ENCODE measurements around the gene MANF. TPM values are rescaled to one million over a fixed set of nuclear protein-coding genes. Genes with fewer than 3 reads are reported as not detected.

MANF gene
- total RNA-seq, 1 donor from 2014 or later: 208 TPM

- Mint-ChIP-seq H3K36me3 (ENCODE audit: low read depth) (peaks cover 30% of the 10 kb centered on the region), H3K27me3 (ENCODE audit: insufficient read depth) (no peaks in the 10 kb centered on the region)
- intact Hi-C loops (cut with micrococcal nuclease): loop anchor here (2.0 kb wide), 1 partner anchor 44 kb away; the partner anchor contains the start of gene RBM15B
Observed at GRCh38 chr3:51434746-51435327, 49.7 kb downstream of the MANF start.

DNA sequence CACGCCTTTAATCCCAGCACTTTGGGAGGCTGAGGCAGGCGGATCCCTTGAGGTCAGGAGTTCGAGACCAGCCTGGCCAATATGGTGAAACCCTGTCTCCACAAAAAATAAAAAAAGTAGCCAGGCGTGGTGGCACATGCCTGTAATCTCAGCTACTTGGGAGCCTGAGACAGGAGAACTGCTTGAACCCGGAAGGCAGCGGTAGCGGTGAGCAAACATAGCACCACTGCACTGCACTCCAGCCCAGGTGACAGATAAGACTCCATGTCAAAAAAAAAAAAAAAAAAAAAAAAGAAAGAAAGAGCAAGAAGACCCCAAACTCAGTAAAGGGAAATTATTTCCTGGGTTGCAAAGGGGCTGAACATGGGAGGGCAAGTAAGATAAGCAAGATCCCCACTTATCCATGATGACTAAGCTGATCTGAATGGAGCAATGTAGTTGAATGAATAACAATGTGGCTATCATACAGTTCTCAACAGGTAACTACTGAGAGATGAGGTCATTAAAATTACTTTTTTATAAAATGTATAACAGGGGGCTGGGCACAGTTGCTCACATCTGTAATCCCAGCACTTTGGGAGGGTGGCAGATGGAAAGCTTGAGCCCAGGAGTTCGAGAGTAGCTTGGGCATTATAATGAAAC, 52.0 kb downstream of the MANF start:
- Mint-ChIP-seq H3K9me3 (no peaks in the 10 kb centered on the region), H3K27me3 (ENCODE audit: insufficient read depth) (no peaks in the 10 kb centered on the region), H3K4me1 (ENCODE audit: low read depth) (peaks cover 22% of the 10 kb centered on the region), H3K27ac (no peak overlapping the region), H3K4me3 (no peak overlapping the region), H3K36me3 (ENCODE audit: low read depth) (peaks cover 37% of the 10 kb centered on the region)
- intact Hi-C loops (cut with micrococcal nuclease): no loop called here
- no peak for DNase-seq (ENCODE audit: low spot score)

More at GRCh38 chr3:51434746-51435327, 49.7 kb downstream of the MANF start:
- peak; percentile 34 for DNase-seq (ENCODE audit: low spot score)
- Mint-ChIP-seq H3K27ac (no peak overlapping the region), H3K4me1 (ENCODE audit: low read depth) (peaks cover 10% of the 10 kb centered on the region), H3K9me3 (no peaks in the 10 kb centered on the region), H3K4me3 (no peak overlapping the region)

Other genes starting within 250 kb of the MANF start
- gene RBM15B, start 6.0 kb downstream of the MANF start, total RNA-seq: 38.5 and 39.6 TPM in 2 replicates
- 45.3 and 46.3 TPM in 2 replicates for gene DCAF1, start 114.7 kb downstream of the MANF start, total RNA-seq
- 43.2 and 46.5 TPM in 2 replicates for gene RAD54L2, start 153.4 kb downstream of the MANF start, total RNA-seq